Smooth muscle cell (in vitro differentiated cells): ENCODE data around the gene C6orf132. TPM values are rescaled to one million over a fixed set of nuclear protein-coding genes. Genes with fewer than 3 reads are reported as not detected.

ENCODE experiments used
- DNase-seq: peaks from one replicate; lab custom pipeline; 2025; ENCODE audit not compliant: unreplicated experiment; lab: John Stamatoyannopoulos, UW
- H2AFZ ChIP-seq: fragments of 200-600 bp; sonication (generic); 2 replicates; pipeline ENCODE4 v1.6.0; 2016; ENCODE audit warnings: antibody characterized with exemption, low read depth, mild to moderate bottlenecking
- H3F3A ChIP-seq: fragments of 200-600 bp; sonication (generic); 2 replicates; pipeline ENCODE4 v1.6.0; 2017; ENCODE audit warnings: antibody characterized with exemption, low read depth
- H3K27ac ChIP-seq: fragments of 200-600 bp; sonication (generic); 2 replicates; pipeline ENCODE4 v1.5.1; 2016; ENCODE audit warnings: low read depth, mild to moderate bottlenecking
- H3K27me3 ChIP-seq: fragments of 200-600 bp; sonication (generic); 2 replicates; pipeline ENCODE4 v1.6.1; 2016; ENCODE audit warnings: low read depth, mild to moderate bottlenecking
- H3K36me3 ChIP-seq: fragments of 200-600 bp; sonication (generic); 2 replicates; pipeline ENCODE4 v1.5.1; 2016; ENCODE audit warnings: low read depth
- H3K4me1 ChIP-seq: fragments of 200-600 bp; sonication (generic); 2 replicates; pipeline ENCODE4 v1.5.1; 2016; ENCODE audit warnings: low read depth
- H3K4me2 ChIP-seq: fragments of 200-600 bp; sonication (generic); 2 replicates; pipeline ENCODE4 v1.6.0; 2016; ENCODE audit warnings: mild to moderate bottlenecking
- H3K4me3 ChIP-seq: fragments of 200-600 bp; sonication (generic); 2 replicates; pipeline ENCODE4 v1.5.1; 2016; ENCODE audit warnings: mild to moderate bottlenecking
- H3K79me2 ChIP-seq: fragments of 200-600 bp; sonication (generic); 2 replicates; pipeline ENCODE4 v1.6.0; 2016; ENCODE audit warnings: low read depth, mild to moderate bottlenecking
- H3K9ac ChIP-seq: fragments of 200-600 bp; sonication (generic); 2 replicates; pipeline ENCODE4 v1.6.0; 2016; ENCODE audit warnings: low read depth
- H3K9me3 ChIP-seq: fragments of 200-600 bp; sonication (generic); replicated peaks from 2 replicates; pipeline ENCODE4 v1.5.1; 2016; ENCODE audit warnings: low read depth
- H4K20me1 ChIP-seq: fragments of 200-600 bp; sonication (generic); 2 replicates; pipeline ENCODE4 v1.6.0; 2016; ENCODE audit warnings: low read depth
- whole genome bisulfite sequencing: methylation state at CpG from one replicate; pipeline ENCODE4 v1.1.7; 2016; ENCODE audit warnings: low lambda C conversion rate; 5-methylcytosine and 5-hydroxymethylcytosine counted together
- polyA plus RNA-seq: library from polyadenylated mRNA; unstranded; fragments of >200 nt; fragmentation: Nextera tagmentation; extraction: Ambion mirVana; gene quantifications from 2 replicates; pipeline ENCODE4 v1.2.1, GENCODE V29; 2016
- total RNA-seq: library from RNA; depleted of rRNA; stranded (reverse); fragments of >200 nt; gene quantifications from 2 replicates; pipeline ENCODE4 v1.2.3, GENCODE V29; 2014
- TF ChIP-seq, protein P1 (sequence below): fragments of 200-600 bp; sonication (generic); IDR thresholded peaks from 2 replicates; pipeline ENCODE4 v1.5.1; 2017; ENCODE audit warnings: borderline replicate concordance, mild to moderate bottlenecking, antibody characterized with exemption; ENCODE audit not compliant: insufficient read depth, poor library complexity, severe bottlenecking

Gene C6orf132
- total and polyA plus RNA-seq, 2 experiments from 2014 or later = 1.4 to 4.9 TPM

DNA sequence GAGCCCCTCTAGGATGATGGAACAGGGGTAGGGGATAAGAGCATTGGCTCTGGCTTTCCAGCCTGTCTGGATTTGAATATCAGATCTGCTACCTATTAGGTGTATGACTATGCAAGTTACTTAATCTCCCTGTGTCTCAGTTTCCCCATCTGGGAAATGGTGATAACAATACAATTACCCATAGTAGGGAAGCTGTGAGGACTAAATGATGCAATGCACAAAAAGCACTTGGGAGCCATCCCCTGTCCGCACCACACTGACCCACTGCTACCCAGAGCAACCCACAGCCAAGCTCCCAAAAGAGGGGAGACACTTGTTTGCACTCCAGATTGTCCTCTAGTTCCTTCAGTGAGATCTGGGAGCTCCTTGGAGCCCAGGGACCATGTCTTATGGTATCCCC lies 30.1 kb downstream of the C6orf132 start:
- H3F3A ChIP-seq = no peaks in the 10 kb centered on the region
- H3K27me3 ChIP-seq = no peaks in the 10 kb centered on the region

DNA sequence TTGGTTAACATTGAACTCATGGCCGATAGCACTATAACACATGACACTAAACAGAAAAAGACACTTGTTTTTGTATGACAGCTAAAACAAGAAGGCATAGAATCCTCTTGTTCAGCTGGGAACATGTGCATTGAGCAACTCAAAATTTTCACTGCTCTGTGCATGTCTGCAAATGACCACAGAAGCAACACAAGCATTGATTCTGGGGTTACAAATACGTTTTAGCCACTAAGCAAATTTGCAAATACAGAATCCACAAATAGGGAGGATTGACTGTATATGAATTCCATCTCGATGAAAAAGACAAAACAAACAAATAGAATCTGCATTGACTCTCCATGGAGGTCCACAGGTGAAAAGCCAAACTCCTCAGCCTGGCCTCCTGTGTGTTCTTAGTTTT lies 31.7 kb downstream of the C6orf132 start:
- Histone ChIP-seq H3K27ac (no peak overlapping the region), H2AFZ (no peak overlapping the region), H3K79me2 (no peaks in the 10 kb centered on the region), H3K9ac (no peak overlapping the region), H3K9me3 (no peaks in the 10 kb centered on the region), H3K4me2 (no peak overlapping the region), H3K27me3 (no peaks in the 10 kb centered on the region), H4K20me1 (peaks cover 24% of the 10 kb centered on the region), H3K4me1 (no peaks in the 10 kb centered on the region), H3K36me3 (no peaks in the 10 kb centered on the region), H3F3A (no peaks in the 10 kb centered on the region), H3K4me3 (no peak overlapping the region)
- TF ChIP-seq, protein P1, sequence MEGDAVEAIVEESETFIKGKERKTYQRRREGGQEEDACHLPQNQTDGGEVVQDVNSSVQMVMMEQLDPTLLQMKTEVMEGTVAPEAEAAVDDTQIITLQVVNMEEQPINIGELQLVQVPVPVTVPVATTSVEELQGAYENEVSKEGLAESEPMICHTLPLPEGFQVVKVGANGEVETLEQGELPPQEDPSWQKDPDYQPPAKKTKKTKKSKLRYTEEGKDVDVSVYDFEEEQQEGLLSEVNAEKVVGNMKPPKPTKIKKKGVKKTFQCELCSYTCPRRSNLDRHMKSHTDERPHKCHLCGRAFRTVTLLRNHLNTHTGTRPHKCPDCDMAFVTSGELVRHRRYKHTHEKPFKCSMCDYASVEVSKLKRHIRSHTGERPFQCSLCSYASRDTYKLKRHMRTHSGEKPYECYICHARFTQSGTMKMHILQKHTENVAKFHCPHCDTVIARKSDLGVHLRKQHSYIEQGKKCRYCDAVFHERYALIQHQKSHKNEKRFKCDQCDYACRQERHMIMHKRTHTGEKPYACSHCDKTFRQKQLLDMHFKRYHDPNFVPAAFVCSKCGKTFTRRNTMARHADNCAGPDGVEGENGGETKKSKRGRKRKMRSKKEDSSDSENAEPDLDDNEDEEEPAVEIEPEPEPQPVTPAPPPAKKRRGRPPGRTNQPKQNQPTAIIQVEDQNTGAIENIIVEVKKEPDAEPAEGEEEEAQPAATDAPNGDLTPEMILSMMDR = no peak
- no peak for DNase-seq
- 76% methylated on average over 3 of the region's 3 CpGs for WGBS

More for the DNA sequence above, 30.1 kb downstream of the C6orf132 start:
- Histone ChIP-seq H3K36me3 (no peaks in the 10 kb centered on the region), H3K4me2 (no peak overlapping the region), H4K20me1 (peaks cover 24% of the 10 kb centered on the region), H2AFZ (no peak overlapping the region), H3K27ac (no peak overlapping the region), H3K79me2 (no peaks in the 10 kb centered on the region), H3K9ac (no peak overlapping the region), H3K4me3 (no peak overlapping the region), H3K9me3 (no peaks in the 10 kb centered on the region), H3K4me1 (no peaks in the 10 kb centered on the region)
- 100% methylated on average over 1 of the region's 1 CpG for whole genome bisulfite sequencing
- TF ChIP-seq, protein P1 = no peak
- DNase-seq = no peak

DNA sequence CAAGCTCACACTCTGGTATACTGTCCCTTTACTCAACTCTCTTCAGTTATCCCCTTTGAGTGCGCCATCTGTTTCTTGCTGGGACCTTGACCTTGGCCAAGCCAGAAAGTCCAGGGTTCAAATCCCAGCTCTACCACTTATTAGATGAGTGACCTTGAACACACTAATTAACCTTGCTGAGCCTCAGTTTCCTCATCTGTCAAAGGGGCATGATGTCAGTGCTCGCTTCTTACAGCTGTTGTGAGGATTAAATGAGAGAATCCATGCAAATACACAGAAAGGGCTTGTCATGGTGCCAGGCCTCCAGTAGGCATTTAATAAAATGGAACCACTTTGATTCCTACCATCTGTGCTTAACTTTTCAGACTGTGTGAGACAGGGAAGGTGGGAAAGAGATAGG lies 34.3 kb downstream of the C6orf132 start:
- Histone ChIP-seq H3K9ac (no peak overlapping the region), H3K4me3 (no peak overlapping the region), H3K27ac (no peak overlapping the region), H3K36me3 (no peaks in the 10 kb centered on the region), H3K79me2 (no peaks in the 10 kb centered on the region), H3K9me3 (no peaks in the 10 kb centered on the region), H3K27me3 (no peaks in the 10 kb centered on the region), H3F3A (no peaks in the 10 kb centered on the region), H4K20me1 (peaks cover 9% of the 10 kb centered on the region), H2AFZ (no peak overlapping the region), H3K4me1 (peaks cover 5% of the 10 kb centered on the region), H3K4me2 (no peak overlapping the region)
- no peak for DNase-seq
- TF ChIP-seq, protein P1 = no peak
- WGBS = 95% methylated on average over 2 of the region's 2 CpGs
